Adrenal gland (tissue), 5 donors: ENCODE results near the gene PI4KB.

ENCODE experiments used
- CTCF ChIP-seq, 6 experiments: fragments of 450-650 bp in 4 of 6; fragments of 200-600 bp in 2 of 6; sonication (generic) in 1 of 6; IDR thresholded peaks; 1 replicate in 5 of 6; 2 replicates in 1 of 6; pipeline versions ENCODE4 v1.5.1 to v1.8.0; 2016 to 2021; ENCODE audit warnings: antibody characterized with exemption in 6 of 6, mild to moderate bottlenecking in 2 of 6, moderate library complexity in 1 of 6
- POLR2A ChIP-seq, 2 donors: fragments of 450-650 bp; IDR thresholded peaks; one replicate each; pipeline ENCODE4 v1.6.1; 2017; ENCODE audit warnings: antibody characterized with exemption in 2 of 2, mild to moderate bottlenecking in 2 of 2, moderate library complexity in 1 of 2
- donor health status: DM: no; HTN: no; CAD: no.

DNA sequence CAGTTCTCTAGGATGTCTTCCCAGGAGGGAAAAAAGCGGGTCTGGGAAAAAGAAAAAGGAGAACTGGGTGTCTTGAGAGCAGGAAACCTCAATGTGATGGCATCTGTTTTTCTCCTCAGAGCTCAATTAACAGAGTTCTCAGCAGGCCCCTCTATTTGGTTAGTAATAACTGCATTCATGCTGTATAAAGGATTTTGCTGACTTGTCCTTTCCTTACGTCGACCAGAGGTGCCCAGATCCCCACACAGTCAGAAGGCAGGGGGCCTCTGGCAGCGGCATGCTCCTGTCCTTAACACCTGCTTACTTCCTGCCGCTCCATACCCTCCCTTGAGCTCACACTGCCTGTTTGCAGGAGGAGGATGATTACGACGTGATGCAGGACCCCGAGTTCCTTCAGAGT, 60.4 kb downstream of the PI4KB start:
- no peak for TF ChIP-seq CTCF (IDR thresholded peaks at IDR 0.05)
- TF ChIP-seq POLR2A (IDR thresholded peaks at IDR 0.05): no peak
